ENCODE data around the gene NDST3. TPM values are rescaled to one million over a fixed set of nuclear protein-coding genes. Genes with fewer than 3 reads are reported as not detected.

The NDST3 gene
- total and polyA plus RNA-seq, 4 donors = 0.36 to 2.8 (median 1.4) TPM

DNA sequence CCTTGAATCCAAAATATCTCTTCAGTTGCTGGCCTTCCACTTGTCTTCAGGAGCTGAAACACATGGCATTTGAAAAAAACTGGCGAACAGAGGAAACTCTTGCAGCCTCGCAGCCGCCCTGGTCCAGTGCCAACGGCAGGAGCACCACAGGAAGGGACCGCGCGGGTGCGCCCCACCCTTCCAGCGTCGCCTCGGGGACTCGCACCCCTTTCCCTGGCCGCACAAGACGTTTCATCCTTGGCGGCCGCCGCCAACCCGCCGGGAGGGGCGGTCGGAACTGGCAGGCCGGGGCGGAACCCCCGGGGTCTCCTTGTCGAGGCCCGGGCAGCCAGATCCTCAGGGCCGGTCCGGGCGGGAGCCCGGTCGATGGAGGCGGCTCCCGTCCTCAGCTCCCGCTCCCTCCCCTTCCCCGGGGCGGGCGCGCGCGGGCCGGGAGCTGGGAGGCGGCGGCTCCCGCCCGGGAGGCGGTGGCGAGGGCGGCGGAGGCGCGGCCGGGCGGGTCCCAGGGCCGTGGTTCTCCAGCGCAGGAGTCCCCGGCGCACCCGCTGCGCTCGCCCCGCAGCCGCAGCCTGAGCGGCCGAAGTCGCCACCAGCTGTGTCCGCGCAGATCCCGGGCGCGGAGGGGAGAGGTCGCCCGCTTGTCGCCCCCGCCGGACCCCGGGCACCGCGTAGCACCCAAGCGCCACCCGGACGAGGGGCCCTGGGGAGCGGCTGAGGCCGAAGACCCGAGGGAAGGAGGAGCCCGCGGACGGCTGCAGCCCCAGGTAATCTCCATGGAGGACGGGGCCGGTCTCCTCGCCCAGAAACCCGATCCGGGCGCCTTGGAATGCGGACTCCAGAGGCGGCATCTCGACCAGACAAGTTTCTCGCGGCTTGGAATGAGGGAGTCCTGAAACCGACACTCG, 886 bp upstream of the NDST3 start:
- no peaks in the 10 kb centered on the region for H3K9me3 ChIP-seq (ENCODE audit: control insufficient read depth in 4 of 4, low read length in 3 of 4)
- TF ChIP-seq JUND (IDR thresholded peaks at IDR 0.05) (no peak), YY1 (IDR thresholded peaks at IDR 0.05) (no peak), TAF1 (conservative IDR thresholded peaks at IDR 0.05) (no peak), SP1 (IDR thresholded peaks at IDR 0.05) (no peak), GABPA (IDR thresholded peaks at IDR 0.05 in 1 of 2, conservative IDR thresholded peaks at IDR 0.05 in 1 of 2) (no peak), RAD21 (IDR thresholded peaks at IDR 0.05) (no peak), HNF4G (IDR thresholded peaks at IDR 0.05) (no peak), FOXA2 (IDR thresholded peaks at IDR 0.05) (no peak), FOXA1 (IDR thresholded peaks at IDR 0.05) (no peak)
- TF ChIP-seq, protein P1, sequence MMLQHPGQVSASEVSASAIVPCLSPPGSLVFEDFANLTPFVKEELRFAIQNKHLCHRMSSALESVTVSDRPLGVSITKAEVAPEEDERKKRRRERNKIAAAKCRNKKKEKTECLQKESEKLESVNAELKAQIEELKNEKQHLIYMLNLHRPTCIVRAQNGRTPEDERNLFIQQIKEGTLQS (IDR thresholded peaks at IDR 0.05) = no peak
- TF ChIP-seq, protein P2, sequence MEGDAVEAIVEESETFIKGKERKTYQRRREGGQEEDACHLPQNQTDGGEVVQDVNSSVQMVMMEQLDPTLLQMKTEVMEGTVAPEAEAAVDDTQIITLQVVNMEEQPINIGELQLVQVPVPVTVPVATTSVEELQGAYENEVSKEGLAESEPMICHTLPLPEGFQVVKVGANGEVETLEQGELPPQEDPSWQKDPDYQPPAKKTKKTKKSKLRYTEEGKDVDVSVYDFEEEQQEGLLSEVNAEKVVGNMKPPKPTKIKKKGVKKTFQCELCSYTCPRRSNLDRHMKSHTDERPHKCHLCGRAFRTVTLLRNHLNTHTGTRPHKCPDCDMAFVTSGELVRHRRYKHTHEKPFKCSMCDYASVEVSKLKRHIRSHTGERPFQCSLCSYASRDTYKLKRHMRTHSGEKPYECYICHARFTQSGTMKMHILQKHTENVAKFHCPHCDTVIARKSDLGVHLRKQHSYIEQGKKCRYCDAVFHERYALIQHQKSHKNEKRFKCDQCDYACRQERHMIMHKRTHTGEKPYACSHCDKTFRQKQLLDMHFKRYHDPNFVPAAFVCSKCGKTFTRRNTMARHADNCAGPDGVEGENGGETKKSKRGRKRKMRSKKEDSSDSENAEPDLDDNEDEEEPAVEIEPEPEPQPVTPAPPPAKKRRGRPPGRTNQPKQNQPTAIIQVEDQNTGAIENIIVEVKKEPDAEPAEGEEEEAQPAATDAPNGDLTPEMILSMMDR (IDR thresholded peaks at IDR 0.05; ENCODE audit: low read depth, low read length, missing input control) = no peak
- TF ChIP-seq, protein P3, sequence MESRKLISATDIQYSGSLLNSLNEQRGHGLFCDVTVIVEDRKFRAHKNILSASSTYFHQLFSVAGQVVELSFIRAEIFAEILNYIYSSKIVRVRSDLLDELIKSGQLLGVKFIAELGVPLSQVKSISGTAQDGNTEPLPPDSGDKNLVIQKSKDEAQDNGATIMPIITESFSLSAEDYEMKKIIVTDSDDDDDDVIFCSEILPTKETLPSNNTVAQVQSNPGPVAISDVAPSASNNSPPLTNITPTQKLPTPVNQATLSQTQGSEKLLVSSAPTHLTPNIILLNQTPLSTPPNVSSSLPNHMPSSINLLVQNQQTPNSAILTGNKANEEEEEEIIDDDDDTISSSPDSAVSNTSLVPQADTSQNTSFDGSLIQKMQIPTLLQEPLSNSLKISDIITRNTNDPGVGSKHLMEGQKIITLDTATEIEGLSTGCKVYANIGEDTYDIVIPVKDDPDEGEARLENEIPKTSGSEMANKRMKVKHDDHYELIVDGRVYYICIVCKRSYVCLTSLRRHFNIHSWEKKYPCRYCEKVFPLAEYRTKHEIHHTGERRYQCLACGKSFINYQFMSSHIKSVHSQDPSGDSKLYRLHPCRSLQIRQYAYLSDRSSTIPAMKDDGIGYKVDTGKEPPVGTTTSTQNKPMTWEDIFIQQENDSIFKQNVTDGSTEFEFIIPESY (IDR thresholded peaks at IDR 0.05) = no peak
- TF ChIP-seq, protein P4, sequence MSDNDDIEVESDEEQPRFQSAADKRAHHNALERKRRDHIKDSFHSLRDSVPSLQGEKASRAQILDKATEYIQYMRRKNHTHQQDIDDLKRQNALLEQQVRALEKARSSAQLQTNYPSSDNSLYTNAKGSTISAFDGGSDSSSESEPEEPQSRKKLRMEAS (IDR thresholded peaks at IDR 0.05) = no peak
- TF ChIP-seq, protein P5, sequence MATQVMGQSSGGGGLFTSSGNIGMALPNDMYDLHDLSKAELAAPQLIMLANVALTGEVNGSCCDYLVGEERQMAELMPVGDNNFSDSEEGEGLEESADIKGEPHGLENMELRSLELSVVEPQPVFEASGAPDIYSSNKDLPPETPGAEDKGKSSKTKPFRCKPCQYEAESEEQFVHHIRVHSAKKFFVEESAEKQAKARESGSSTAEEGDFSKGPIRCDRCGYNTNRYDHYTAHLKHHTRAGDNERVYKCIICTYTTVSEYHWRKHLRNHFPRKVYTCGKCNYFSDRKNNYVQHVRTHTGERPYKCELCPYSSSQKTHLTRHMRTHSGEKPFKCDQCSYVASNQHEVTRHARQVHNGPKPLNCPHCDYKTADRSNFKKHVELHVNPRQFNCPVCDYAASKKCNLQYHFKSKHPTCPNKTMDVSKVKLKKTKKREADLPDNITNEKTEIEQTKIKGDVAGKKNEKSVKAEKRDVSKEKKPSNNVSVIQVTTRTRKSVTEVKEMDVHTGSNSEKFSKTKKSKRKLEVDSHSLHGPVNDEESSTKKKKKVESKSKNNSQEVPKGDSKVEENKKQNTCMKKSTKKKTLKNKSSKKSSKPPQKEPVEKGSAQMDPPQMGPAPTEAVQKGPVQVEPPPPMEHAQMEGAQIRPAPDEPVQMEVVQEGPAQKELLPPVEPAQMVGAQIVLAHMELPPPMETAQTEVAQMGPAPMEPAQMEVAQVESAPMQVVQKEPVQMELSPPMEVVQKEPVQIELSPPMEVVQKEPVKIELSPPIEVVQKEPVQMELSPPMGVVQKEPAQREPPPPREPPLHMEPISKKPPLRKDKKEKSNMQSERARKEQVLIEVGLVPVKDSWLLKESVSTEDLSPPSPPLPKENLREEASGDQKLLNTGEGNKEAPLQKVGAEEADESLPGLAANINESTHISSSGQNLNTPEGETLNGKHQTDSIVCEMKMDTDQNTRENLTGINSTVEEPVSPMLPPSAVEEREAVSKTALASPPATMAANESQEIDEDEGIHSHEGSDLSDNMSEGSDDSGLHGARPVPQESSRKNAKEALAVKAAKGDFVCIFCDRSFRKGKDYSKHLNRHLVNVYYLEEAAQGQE (IDR thresholded peaks at IDR 0.05) = no peak
- no peak overlapping the region for H3K9ac ChIP-seq (ENCODE audit: low read depth in 1 of 2, low read length in 2 of 2)
- WGBS = 2% methylated on average over 100 of the region's 100 CpGs
- peaks cover 0 to 12% (median 9%) of the 10 kb centered on the region in 4 donors for H3K4me1 ChIP-seq (ENCODE audit: control insufficient read depth in 4 of 4, insufficient read depth in 4 of 4, low read length in 3 of 4)
- no peak overlapping the region for H3K27ac ChIP-seq (ENCODE audit: low read depth in 1 of 2, low read length in 2 of 2)
- H3K4me3 ChIP-seq (ENCODE audit: low read depth in 1 of 3, low read length in 3 of 3) = peak overlapping the region in 2 of 3 donors; percentile 46 to 49
- H3K36me3 ChIP-seq (ENCODE audit: control insufficient read depth in 4 of 4, insufficient read depth in 3 of 4, low read depth in 1 of 4, low read length in 3 of 4) = no peaks in the 10 kb centered on the region
- DNase-seq (ENCODE audit: low spot score) = peak; percentile 36
- H3K27me3 ChIP-seq (ENCODE audit: control insufficient read depth in 4 of 4, insufficient read depth in 4 of 4, low read length in 3 of 4) = peaks cover 0 to 3% (median 1%) of the 10 kb centered on the region in 4 donors

Measured in liver (tissue), 9 donors.